Cardiac fibroblast (primary cell): Measurements from ENCODE around the gene AKAP9.
"Not testable (repeated sequence)": the region's sequence is repeated elsewhere in the genome, so short reads cannot be mapped to it uniquely, and the experiment has no call there.

Experiments used
- DNase-seq, 2 donors: peaks; one replicate each; pipeline versions ENCODE4 v3.0.0 to v3.0.0-alpha.2; 2010; ENCODE audit warnings: low read depth in 2 of 2
- H3K4me3 ChIP-seq, 2 donors: replicated peaks in 1 of 2; 1 replicate in 1 of 2; 2 replicates in 1 of 2; pipeline ENCODE4 v1.5.1; 2011; ENCODE audit warnings: low read depth in 2 of 2, low read length in 2 of 2, mild to moderate bottlenecking in 2 of 2, moderate library complexity in 1 of 2
- TF ChIP-seq, protein P1 (sequence below): IDR thresholded peaks from one replicate; pipeline ENCODE4 v1.5.1; 2011; ENCODE audit warnings: low read depth, mild to moderate bottlenecking, low read length, inconsistent platforms

The AKAP9 gene

DNA sequence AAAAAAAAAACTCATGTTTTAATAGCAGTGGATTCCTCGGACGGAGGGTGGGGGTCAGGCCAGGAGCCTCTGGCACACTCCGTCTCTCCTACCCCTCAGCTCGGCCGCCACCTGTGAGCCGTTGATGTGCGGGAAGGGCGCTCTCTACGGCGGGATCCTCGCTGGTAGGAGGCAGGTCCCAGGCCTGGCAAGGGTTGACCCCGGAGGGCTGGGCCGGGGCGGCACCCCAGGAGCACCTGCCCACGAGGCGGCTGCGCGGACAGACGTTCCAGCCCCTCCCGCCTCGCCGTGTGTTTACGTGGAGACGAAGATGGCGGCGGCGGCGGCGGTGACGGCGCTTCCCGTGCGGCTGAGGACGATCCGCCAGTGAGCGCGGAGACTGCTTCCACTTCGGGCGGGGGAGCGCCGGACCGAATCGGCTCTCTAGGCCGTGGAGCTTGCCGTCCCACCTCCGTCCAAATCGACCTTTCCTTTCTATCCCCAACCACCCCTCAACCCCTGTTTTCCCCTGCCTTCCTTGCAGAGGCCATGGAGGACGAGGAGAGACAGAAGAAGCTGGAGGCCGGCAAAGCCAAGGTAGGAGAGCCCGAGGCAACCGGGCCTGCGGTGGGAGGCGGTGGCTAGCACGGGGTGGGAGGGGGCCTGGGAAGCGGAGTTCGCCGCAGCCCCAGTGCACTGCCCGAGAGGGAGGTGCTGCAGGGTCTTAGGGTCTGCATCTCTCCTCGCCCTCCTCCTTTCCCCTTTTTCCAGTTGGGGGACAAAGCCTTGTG is at the start of gene AKAP9:
Gene AKAP9 (plus strand): TSS at position 291 of the 770 bp plus-strand sequence. CDS start 238 bp downstream, at position 529.
- TF ChIP-seq, protein P1, sequence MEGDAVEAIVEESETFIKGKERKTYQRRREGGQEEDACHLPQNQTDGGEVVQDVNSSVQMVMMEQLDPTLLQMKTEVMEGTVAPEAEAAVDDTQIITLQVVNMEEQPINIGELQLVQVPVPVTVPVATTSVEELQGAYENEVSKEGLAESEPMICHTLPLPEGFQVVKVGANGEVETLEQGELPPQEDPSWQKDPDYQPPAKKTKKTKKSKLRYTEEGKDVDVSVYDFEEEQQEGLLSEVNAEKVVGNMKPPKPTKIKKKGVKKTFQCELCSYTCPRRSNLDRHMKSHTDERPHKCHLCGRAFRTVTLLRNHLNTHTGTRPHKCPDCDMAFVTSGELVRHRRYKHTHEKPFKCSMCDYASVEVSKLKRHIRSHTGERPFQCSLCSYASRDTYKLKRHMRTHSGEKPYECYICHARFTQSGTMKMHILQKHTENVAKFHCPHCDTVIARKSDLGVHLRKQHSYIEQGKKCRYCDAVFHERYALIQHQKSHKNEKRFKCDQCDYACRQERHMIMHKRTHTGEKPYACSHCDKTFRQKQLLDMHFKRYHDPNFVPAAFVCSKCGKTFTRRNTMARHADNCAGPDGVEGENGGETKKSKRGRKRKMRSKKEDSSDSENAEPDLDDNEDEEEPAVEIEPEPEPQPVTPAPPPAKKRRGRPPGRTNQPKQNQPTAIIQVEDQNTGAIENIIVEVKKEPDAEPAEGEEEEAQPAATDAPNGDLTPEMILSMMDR, result no peak
- DNase-seq, result peak; percentile 78
- peak within 1 kb of the TSS; percentile 91 for H3K4me3 ChIP-seq

DNA sequence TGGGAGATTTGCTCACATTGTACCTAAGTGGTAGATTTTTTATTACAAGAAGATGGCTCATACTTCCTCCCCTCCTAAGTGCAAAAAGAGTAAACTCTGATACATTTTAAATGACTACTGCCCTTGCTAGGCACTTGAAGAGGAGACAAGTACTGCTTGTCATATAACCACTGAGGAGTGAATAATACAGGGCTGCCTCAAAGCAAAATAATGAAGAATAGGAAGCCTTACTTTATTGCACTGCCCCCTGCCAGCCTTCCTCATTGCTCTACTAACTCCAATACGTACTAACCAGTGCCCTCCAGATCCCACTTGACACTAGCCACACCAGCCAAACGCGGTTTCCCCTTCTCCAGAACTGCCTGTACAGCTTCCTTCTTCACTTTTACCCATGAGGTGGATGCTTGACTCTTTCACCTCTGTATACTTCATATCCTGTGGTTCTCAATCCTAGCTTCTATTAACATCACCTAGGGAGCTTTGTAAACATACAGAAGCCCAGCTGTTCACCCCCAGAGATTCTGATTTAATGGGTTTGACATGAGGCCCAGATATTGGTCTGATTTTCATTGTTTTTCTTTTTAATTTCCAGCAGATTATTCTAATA is 48.5 kb upstream of the AKAP9 start:
- TF ChIP-seq, protein P1, result no peak
- DNase-seq, result no peak
- H3K4me3 ChIP-seq, result no peak overlapping the region

DNA sequence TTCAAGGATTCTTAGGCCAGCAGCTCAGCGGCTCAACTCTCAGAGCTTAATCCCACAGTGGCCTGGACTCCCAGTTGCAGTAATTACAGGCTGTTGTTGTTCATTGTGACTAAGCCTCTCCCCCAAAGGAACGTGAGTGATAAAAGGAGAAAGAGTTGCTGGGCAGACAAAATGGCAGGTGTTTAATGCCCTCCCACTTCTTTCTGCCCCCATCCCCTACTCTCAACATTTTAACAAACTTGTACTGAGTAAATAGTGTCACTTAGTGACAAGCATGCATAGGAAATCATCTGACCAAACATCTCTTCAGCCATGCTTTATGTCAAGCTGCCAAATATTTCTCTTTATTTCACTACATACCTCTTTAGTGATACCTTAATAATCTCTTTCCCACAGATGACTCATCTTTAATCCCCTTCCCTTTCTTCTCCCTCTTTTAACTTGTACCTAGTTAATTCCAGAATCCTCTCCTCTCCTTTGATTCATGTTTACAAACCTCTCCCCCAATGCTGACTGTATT is 47.8 kb upstream of the AKAP9 start:
- TF ChIP-seq, protein P1, result no peak
- H3K4me3 ChIP-seq, result no peak overlapping the region
- DNase-seq, result peak; percentile 19 to 49

DNA sequence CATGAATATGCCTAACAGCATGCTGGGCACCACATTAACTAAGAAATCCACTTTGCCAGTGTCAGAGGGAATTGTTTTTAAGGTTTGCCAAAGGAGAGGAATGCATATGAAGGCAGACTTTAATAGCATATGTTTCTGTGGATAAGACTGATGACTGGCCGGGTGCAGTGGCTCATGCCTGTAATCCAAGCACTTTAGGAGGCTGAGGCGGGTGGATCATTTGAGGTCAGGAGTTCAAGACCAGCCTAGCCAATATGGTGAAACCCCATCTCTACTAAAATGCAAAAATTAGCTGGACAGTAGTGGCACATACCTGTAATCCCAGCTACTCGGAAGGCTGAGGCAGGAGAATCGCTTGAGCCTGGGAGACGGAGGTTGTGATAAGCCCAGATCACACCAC is 47.0 kb upstream of the AKAP9 start:
- H3K4me3 ChIP-seq, DNase-seq: not testable (repeated sequence)

DNA sequence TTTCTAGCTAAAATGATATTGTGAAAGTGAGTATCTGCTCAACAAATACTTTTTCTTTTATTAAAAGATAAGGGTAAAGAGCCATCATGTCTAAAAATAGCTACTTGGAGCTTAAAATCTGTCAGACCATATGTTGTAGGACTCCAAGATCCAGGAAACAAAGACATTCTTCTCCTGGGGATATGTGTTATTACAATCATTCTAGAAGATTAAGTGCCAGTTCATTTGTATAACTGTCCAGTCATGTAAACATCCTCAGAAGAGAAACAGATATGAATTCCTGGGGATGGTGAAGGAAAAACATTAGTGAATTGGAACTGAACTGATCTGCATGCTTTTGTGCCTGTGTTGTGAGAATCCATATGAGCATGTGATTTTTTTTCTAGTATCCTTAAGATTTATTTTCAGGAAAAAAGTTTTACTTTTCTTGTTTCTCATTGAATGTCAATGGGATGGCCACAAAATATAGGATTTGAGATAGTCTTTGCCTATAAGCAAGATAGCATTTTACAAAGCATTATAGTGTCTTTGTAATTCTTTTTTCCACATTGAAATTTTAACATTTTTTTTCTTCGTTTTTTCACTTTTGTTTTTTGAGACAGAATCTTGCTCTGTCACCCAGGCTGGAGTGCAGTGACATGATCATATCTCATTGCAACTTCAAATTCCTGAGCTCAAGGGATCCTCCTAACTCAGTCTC is 45.7 kb upstream of the AKAP9 start:
- peak in 1 of 2 donors; percentile 52 for DNase-seq
- H3K4me3 ChIP-seq, result no peak overlapping the region
- TF ChIP-seq, protein P1, result no peak

DNA sequence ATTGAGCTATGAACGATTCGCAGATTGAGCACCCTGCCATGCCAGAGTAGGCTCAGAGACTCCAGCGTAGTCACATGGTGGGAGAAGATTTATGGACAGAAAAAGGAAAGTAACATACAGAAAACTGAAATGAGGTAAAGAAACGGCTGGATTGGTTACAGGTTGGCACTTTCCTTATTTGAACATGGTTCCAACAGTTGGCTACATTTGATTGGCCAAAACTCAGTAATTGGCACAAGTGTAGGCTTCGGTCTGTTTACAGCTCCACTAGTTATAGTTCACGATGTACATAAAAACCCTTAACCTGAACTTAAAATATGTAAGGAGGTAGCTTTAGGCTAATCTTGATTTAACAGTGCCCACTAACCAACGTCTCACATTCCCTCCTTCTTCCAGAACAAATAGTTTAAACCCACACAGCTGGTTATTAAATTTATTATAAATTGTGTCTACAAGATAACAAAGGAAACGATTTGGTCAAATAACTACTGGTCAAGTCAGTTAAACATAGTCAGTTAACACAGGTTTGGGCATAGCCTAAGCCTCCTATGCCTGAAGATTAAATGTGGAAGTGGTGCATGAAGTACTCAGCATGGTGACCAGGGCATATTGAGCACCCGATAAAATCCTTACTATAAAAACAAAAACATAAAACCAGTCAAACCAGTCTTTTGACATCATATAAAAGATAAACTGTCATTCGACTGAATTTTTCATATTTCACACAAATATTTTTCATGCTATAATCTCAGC is 42.2 kb upstream of the AKAP9 start:
- DNase-seq, result no peak
- TF ChIP-seq, protein P1, result no peak
- H3K4me3 ChIP-seq, result no peak overlapping the region
